ENCODE measurements around the gene SCFD2.
"Not testable (repeated sequence)": the region's sequence is repeated elsewhere in the genome, so short reads cannot be mapped to it uniquely, and the experiment has no call there.

Gene SCFD2

DNA sequence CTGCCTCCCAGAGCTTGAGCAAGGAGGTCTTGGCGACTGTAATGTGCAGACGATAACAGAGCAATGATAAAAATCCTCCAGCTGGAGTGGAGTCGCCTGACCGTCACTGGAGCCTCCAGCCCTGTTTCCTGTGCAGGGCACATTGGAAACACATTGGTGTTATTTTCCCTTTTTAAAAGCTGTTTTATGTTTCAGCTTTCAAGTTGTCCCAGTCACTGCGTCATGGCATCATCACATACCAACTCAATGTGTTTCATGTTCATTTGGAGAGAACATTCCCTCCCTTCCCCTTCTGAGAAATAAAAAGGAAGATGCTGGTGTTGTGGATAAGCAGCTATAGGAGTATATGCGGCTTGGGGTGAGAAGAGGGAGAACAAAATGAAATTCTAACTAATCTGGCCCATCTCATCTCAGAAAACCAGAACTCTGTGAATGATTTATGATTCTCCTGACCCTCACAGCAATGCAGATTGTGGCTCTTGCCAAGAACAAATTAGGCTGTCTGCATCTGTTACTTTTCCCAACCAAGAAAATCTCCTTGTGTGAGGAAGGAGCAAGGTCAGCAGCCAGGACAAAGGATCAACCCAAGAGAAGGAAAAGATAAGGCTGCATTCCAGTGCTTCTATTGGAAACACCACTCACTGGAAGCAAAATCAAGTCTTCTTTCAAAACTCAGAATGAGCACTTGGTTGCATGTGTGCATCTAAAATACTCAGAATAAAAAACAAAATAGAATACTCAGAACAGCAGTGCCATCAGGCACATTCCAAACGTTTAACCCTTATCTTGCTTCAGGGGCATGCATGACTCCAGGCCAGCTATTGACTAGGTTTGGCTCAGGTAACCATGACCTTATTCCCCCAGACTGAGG lies 369.4 kb downstream of the SCFD2 start:
- Histone ChIP-seq H3K4me3 (ENCODE audit: insufficient read depth, low read depth, low read length) (no peak overlapping the region), H3K4me1 (ENCODE audit: control insufficient read depth, insufficient read depth, low read length) (no peaks in the 10 kb centered on the region), H3K36me3 (ENCODE audit: control insufficient read depth, insufficient read depth, low read length) (no peaks in the 10 kb centered on the region), H3K9me3 (ENCODE audit: control insufficient read depth, low read length) (no peaks in the 10 kb centered on the region), H3K27ac (ENCODE audit: insufficient read depth, low read depth, low read length, poor library complexity, severe bottlenecking) (no peak overlapping the region), H3K27me3 (ENCODE audit: control insufficient read depth, insufficient read depth, low read length, poor library complexity, severe bottlenecking) (no peaks in the 10 kb centered on the region)
- WGBS, 2 experiments = 91 to 96% methylated on average over 6 to 7 of the region's 7 CpGs

DNA sequence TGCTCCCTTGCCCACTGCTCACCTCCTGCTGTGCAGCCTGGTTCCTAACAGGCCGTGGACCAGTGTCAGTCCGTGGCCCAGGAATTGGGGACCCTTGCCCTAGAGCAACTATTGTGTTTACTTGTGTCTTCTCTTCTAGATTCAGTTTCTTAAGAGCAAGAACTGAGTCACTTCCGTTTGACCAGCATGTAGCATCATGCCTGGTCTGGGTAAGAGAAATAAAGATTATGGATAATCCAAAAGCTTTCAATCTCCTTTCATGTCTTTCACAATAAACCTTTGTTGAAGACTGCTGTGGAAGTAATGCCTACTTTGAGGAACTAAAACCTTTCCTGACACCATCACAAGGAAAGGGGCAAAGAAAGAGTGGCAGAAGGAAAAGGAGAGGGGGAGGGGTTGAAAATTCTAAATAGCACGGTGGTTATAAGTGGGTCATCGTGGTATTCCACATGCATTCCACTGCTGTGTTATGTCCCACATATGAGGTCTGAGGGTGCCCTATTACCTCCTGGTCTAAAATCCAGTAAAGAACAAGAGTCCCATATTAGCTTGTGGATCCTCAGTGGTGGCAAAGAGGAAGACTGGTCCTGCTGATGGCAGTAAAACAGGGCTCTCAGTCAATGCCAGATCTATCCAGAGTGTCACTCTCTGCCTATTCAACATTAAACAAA lies 370.4 kb downstream of the SCFD2 start:
- Histone ChIP-seq H3K36me3 (ENCODE audit: control insufficient read depth, insufficient read depth, low read length) (no peaks in the 10 kb centered on the region), H3K4me3 (ENCODE audit: insufficient read depth, low read depth, low read length) (no peak overlapping the region), H3K9me3 (ENCODE audit: control insufficient read depth, low read length) (no peaks in the 10 kb centered on the region), H3K4me1 (ENCODE audit: control insufficient read depth, insufficient read depth, low read length) (no peaks in the 10 kb centered on the region), H3K27ac (ENCODE audit: insufficient read depth, low read depth, low read length, poor library complexity, severe bottlenecking) (no peak overlapping the region), H3K27me3 (ENCODE audit: control insufficient read depth, insufficient read depth, low read length, poor library complexity, severe bottlenecking) (no peaks in the 10 kb centered on the region)
- 92 to 95% methylated on average over 5 of the region's 5 CpGs for WGBS, 2 experiments

DNA sequence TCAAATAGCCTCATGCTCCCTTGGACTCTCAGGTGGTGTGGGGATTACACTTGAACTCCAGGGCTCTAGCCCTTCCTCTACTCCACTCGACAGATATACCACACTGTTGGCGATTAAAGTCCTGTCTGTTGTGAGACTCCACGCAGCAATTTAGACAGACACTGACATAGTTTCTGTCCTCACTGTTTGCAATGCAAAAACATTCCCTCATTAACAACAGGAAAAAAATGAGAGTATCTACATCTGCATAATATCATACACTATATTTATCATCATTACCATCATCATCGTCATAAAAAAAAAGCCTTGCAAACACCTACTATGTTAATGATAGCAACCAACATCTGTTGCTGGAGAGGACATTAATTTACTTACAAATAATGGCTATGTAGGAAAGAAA lies 371.3 kb downstream of the SCFD2 start:
- Histone ChIP-seq H3K27me3 (ENCODE audit: control insufficient read depth, insufficient read depth, low read length, poor library complexity, severe bottlenecking) (no peaks in the 10 kb centered on the region), H3K4me1 (ENCODE audit: control insufficient read depth, insufficient read depth, low read length) (no peaks in the 10 kb centered on the region), H3K27ac (ENCODE audit: insufficient read depth, low read depth, low read length, poor library complexity, severe bottlenecking) (no peak overlapping the region), H3K4me3 (ENCODE audit: insufficient read depth, low read depth, low read length) (no peak overlapping the region), H3K36me3 (ENCODE audit: control insufficient read depth, insufficient read depth, low read length) (no peaks in the 10 kb centered on the region), H3K9me3 (ENCODE audit: control insufficient read depth, low read length) (no peaks in the 10 kb centered on the region)
- 96 to 98% methylated on average over 4 of the region's 4 CpGs for WGBS, 2 experiments

DNA sequence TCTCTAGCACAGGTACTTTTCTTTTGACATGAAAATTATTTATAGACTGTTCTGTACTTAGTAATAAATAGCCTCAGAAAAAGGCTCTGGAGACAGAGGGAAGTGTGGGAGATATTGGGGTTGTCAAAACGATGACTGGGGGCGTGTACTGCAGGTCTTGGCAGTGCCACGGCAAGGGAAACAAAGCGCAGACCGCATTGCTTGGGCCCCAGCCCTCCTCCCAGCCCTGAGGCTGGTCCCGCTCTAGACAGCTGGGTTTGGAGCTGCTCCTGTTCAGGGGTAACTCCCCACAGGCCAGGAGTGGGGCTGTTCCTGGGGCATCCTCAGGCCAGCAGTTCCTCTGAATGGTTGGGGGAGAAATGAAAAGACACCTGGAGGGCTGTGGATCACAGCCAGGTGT lies 372.1 kb downstream of the SCFD2 start:
- H3K27ac ChIP-seq (ENCODE audit: insufficient read depth, low read depth, low read length, poor library complexity, severe bottlenecking) = no peak overlapping the region
- H3K36me3 ChIP-seq (ENCODE audit: control insufficient read depth, insufficient read depth, low read length) = no peaks in the 10 kb centered on the region
- no peaks in the 10 kb centered on the region for H3K4me1 ChIP-seq (ENCODE audit: control insufficient read depth, insufficient read depth, low read length)
- 98% methylated on average over 6 of the region's 6 CpGs for WGBS, 2 experiments
- no peaks in the 10 kb centered on the region for H3K27me3 ChIP-seq (ENCODE audit: control insufficient read depth, insufficient read depth, low read length, poor library complexity, severe bottlenecking)
- H3K4me3 ChIP-seq (ENCODE audit: insufficient read depth, low read depth, low read length) = no peak overlapping the region
- no peaks in the 10 kb centered on the region for H3K9me3 ChIP-seq (ENCODE audit: control insufficient read depth, low read length)

DNA sequence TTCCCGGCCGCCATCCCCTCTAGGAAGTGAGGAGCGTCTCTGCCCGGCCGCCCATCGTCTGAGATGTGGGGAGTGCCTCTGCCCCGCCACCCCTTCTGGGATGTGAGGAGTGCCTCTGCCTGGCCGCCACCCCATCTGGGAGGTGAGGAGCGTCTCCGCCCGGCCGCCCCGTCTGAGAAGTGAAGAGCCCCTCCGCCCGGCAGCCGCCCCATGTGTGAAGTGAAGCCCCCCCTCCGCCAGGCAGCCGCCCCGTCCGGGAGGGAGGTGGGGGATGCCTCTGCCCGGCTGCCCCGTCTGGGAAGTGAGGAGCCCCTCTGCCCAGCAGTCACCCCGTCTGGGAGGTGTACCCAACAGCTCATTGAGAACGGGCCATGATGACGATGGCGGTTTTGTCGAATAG lies 373.3 kb downstream of the SCFD2 start:
- 93 to 95% methylated on average over 23 of the region's 27 CpGs for WGBS, 2 experiments
- not testable (repeated sequence) for H3K9me3 ChIP-seq (ENCODE audit: control insufficient read depth, low read length); H3K27me3 ChIP-seq (ENCODE audit: control insufficient read depth, insufficient read depth, low read length, poor library complexity, severe bottlenecking); H3K4me1 ChIP-seq (ENCODE audit: control insufficient read depth, insufficient read depth, low read length); H3K36me3 ChIP-seq (ENCODE audit: control insufficient read depth, insufficient read depth, low read length); H3K4me3 ChIP-seq (ENCODE audit: insufficient read depth, low read depth, low read length); H3K27ac ChIP-seq (ENCODE audit: insufficient read depth, low read depth, low read length, poor library complexity, severe bottlenecking)

DNA sequence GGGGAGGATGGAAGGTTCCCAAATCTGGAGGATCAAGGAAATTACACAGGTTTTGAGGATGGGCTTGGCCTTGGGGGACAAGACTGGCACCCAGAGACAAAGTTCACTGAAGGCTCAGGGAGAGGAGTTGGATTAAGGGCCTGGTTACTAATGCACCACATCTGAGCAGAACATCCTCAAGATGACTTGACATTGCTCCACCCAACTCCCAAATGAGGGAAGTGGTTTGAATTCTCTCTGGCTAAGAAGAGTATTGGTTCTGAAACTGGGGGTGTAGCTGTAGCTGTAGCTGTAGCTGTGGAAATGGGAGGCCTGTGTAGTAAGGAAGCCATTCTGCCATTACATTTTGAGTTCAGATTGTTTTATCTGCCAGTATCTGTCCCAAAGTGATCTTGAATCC lies 374.4 kb downstream of the SCFD2 start:
- H3K4me1 ChIP-seq (ENCODE audit: control insufficient read depth, insufficient read depth, low read length) = no peaks in the 10 kb centered on the region
- H3K4me3 ChIP-seq (ENCODE audit: insufficient read depth, low read depth, low read length) = no peak overlapping the region
- H3K9me3 ChIP-seq (ENCODE audit: control insufficient read depth, low read length) = no peaks in the 10 kb centered on the region

DNA sequence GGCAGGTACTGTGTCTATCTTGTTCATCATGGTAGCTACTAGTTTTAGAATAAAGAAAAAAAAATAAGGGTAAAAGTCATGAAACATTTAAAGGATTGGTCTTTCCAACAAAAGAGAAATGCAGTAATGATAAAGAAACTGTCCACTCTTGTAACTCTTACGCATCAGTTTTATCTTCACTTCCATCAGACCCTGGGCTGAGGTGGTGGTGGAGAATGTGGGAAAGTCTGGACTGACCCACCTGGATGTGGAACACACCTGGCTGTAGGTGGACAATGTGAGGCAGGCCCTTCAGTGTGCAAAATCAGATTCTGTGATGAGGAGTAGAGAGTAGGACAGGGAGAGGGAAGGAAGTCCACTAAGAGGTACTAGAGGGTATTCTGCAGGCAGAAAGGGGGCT lies 375.2 kb downstream of the SCFD2 start:
- H3K27me3 ChIP-seq (ENCODE audit: control insufficient read depth, insufficient read depth, low read length, poor library complexity, severe bottlenecking) = no peaks in the 10 kb centered on the region

More for the DNA sequence above, 374.4 kb downstream of the SCFD2 start:
- no peak overlapping the region for H3K27ac ChIP-seq (ENCODE audit: insufficient read depth, low read depth, low read length, poor library complexity, severe bottlenecking)
- H3K27me3 ChIP-seq (ENCODE audit: control insufficient read depth, insufficient read depth, low read length, poor library complexity, severe bottlenecking) = no peaks in the 10 kb centered on the region
- no peaks in the 10 kb centered on the region for H3K36me3 ChIP-seq (ENCODE audit: control insufficient read depth, insufficient read depth, low read length)

DNA sequence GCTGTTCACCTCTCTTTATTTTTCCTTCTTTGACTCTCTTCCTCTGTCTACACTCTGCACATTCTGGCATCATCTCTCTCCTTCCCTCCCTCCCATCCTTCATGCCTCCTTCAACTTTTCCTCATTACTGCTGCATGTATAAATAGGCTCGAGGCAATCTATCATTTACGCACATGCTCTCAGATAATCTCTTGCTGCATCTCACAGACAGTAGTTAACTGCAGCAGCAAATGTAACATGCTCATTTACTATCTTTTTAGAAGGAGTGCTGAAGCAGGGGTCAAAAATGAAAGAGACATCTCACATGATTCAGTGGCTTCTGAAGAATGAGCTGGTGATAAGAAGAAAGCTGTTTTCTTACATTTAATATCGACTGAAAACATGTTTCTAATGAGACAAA lies 376.0 kb downstream of the SCFD2 start:
- Histone ChIP-seq H3K27ac (ENCODE audit: insufficient read depth, low read depth, low read length, poor library complexity, severe bottlenecking) (no peak overlapping the region), H3K9me3 (ENCODE audit: control insufficient read depth, low read length) (no peaks in the 10 kb centered on the region), H3K4me3 (ENCODE audit: insufficient read depth, low read depth, low read length) (no peak overlapping the region), H3K36me3 (ENCODE audit: control insufficient read depth, insufficient read depth, low read length) (no peaks in the 10 kb centered on the region), H3K27me3 (ENCODE audit: control insufficient read depth, insufficient read depth, low read length, poor library complexity, severe bottlenecking) (no peaks in the 10 kb centered on the region), H3K4me1 (ENCODE audit: control insufficient read depth, insufficient read depth, low read length) (no peaks in the 10 kb centered on the region)
- WGBS, 2 experiments = 93 to 99% methylated on average over 3 of the region's 3 CpGs

More for the DNA sequence above, 375.2 kb downstream of the SCFD2 start:
- 100% methylated on average over 1 of the region's 1 CpG; no CpG with 5 or more reads in 1 of the 2 experiments for WGBS, 2 experiments
- Histone ChIP-seq H3K4me1 (ENCODE audit: control insufficient read depth, insufficient read depth, low read length) (no peaks in the 10 kb centered on the region), H3K27ac (ENCODE audit: insufficient read depth, low read depth, low read length, poor library complexity, severe bottlenecking) (no peak overlapping the region), H3K9me3 (ENCODE audit: control insufficient read depth, low read length) (no peaks in the 10 kb centered on the region), H3K4me3 (ENCODE audit: insufficient read depth, low read depth, low read length) (no peak overlapping the region), H3K36me3 (ENCODE audit: control insufficient read depth, insufficient read depth, low read length) (no peaks in the 10 kb centered on the region)

DNA sequence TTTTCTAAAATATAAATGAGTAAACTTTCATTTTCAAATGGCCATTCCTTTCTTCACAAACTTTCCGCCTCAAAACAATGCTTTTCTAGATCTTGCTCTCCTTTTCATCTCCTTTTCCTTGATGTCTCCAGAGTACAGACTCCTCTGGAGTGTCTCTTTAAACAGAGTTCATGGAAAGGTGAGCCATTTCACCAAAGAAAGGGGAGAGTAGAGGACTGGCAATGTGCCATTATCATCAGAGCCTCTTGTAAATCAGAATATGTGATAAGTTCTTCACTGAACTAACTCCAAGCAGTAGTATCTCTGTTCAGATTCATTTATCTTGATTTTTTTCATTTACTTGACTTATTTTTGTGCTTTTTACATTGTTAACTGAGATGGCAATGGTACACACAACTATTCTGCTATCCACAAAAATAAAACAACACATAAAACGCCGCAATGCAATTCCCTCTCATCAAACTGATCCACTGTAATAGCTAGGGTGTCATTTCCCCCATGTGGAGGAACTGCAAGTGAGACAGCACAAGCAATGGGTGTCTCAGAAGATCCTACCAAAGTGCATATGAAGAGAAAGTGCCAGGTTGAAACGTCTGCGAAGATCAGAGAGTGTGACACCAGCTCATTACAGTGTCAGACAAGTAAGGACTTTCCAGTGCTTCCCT lies 378.3 kb downstream of the SCFD2 start:
- Histone ChIP-seq H3K27ac (ENCODE audit: insufficient read depth, low read depth, low read length, poor library complexity, severe bottlenecking) (no peak overlapping the region), H3K27me3 (ENCODE audit: control insufficient read depth, insufficient read depth, low read length, poor library complexity, severe bottlenecking) (no peaks in the 10 kb centered on the region), H3K36me3 (ENCODE audit: control insufficient read depth, insufficient read depth, low read length) (no peaks in the 10 kb centered on the region), H3K4me1 (ENCODE audit: control insufficient read depth, insufficient read depth, low read length) (no peaks in the 10 kb centered on the region), H3K4me3 (ENCODE audit: insufficient read depth, low read depth, low read length) (no peak overlapping the region), H3K9me3 (ENCODE audit: control insufficient read depth, low read length) (no peaks in the 10 kb centered on the region)
- WGBS, 2 experiments = 94% methylated on average over 5 of the region's 5 CpGs

DNA sequence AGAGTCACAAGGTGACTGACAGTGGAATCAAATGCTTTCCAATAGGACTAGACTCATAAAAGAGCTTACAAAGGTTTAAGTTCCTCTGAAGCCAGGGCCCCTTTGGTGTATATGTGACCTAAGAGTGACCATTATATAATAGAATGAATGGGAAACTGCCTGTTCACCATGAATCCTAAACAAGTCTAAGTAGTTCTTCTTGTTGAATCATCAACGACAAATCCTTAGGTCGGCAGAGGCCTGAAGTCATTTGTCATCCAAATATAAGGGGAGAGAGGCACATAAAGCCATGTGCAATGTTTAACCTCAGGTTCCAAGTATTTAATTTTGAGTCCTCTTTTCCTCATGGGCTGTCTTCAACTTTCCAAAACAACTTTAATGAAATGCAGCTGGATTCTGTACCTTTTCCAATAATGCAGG lies 381.4 kb downstream of the SCFD2 start:
- Histone ChIP-seq H3K4me3 (ENCODE audit: insufficient read depth, low read depth, low read length) (no peak overlapping the region), H3K27ac (ENCODE audit: insufficient read depth, low read depth, low read length, poor library complexity, severe bottlenecking) (no peak overlapping the region), H3K36me3 (ENCODE audit: control insufficient read depth, insufficient read depth, low read length) (no peaks in the 10 kb centered on the region), H3K9me3 (ENCODE audit: control insufficient read depth, low read length) (no peaks in the 10 kb centered on the region), H3K4me1 (ENCODE audit: control insufficient read depth, insufficient read depth, low read length) (no peaks in the 10 kb centered on the region), H3K27me3 (ENCODE audit: control insufficient read depth, insufficient read depth, low read length, poor library complexity, severe bottlenecking) (no peaks in the 10 kb centered on the region)
- WGBS, 2 experiments = 46 to 47% methylated on average over 2 of the region's 2 CpGs
